HL-60 (cell line): ENCODE results near the gene KCNQ1.

Experiments used
- GABPA ChIP-seq: IDR thresholded peaks from 2 replicates; pipeline ENCODE4 v1.6.1; 2012; ENCODE audit warnings: low read depth
- POLR2AphosphoS5 ChIP-seq: IDR thresholded peaks from 2 replicates; pipeline ENCODE4 v1.6.1; 2012; ENCODE audit warnings: low read depth
- SPI1 ChIP-seq: IDR thresholded peaks from 2 replicates; pipeline ENCODE4 v1.6.1; 2012; ENCODE audit warnings: low read depth, mild to moderate bottlenecking, borderline replicate concordance
- TF ChIP-seq, protein P1 (sequence below): IDR thresholded peaks from one replicate; pipeline ENCODE4 v1.5.1; 2011; ENCODE audit warnings: low read length, control low read depth, inconsistent platforms; ENCODE audit not compliant: insufficient read depth
- TF ChIP-seq, protein P2 (sequence below): IDR thresholded peaks from 2 replicates; pipeline ENCODE4 v1.6.1; 2012; ENCODE audit warnings: low read depth; ENCODE audit not compliant: insufficient replicate concordance

DNA sequence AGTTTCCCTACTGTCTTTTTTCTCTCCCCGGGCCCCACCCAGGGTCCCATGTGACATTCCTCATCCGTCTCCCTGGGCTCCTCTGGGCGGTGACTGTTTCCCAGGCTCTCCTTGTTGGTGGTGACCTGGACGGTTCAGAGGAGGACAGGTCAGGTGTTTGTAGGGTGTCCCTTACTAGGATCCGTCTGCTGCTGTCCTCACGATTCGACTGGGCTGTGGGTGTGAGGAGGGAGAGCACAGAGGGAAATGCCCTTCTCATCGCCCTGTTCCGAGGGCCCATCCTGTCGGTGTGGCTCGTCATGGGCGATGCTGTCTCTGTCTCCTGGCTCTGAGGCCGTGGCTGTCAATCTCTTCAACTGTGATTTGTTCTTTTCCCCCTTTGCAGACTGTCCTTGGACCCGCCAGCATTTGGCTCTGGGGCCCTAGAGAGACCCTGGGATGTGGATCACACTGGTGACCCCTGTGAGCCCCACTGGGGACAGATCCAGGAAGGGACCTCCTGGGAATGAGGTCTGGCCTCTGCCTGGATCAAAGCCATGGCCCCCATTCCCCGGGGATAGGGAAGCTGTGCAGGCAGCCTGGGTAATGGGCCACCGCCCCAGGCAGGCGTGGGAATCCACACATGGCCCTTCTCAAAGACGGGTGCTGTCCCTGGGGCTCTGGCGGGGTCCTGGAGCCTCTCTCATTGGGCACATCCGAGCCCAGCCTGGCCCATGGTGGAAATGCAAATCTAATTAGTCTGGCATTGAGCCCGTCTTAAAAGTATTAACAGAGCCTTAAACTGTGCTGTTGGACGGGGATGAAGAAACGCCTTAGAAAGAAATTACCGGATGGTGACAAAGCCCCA is 301.8 kb downstream of the KCNQ1 start:
- TF ChIP-seq GABPA (no peak), POLR2AphosphoS5 (no peak), SPI1 (no peak)
- TF ChIP-seq, protein P1, sequence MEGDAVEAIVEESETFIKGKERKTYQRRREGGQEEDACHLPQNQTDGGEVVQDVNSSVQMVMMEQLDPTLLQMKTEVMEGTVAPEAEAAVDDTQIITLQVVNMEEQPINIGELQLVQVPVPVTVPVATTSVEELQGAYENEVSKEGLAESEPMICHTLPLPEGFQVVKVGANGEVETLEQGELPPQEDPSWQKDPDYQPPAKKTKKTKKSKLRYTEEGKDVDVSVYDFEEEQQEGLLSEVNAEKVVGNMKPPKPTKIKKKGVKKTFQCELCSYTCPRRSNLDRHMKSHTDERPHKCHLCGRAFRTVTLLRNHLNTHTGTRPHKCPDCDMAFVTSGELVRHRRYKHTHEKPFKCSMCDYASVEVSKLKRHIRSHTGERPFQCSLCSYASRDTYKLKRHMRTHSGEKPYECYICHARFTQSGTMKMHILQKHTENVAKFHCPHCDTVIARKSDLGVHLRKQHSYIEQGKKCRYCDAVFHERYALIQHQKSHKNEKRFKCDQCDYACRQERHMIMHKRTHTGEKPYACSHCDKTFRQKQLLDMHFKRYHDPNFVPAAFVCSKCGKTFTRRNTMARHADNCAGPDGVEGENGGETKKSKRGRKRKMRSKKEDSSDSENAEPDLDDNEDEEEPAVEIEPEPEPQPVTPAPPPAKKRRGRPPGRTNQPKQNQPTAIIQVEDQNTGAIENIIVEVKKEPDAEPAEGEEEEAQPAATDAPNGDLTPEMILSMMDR = no peak
- TF ChIP-seq, protein P2, sequence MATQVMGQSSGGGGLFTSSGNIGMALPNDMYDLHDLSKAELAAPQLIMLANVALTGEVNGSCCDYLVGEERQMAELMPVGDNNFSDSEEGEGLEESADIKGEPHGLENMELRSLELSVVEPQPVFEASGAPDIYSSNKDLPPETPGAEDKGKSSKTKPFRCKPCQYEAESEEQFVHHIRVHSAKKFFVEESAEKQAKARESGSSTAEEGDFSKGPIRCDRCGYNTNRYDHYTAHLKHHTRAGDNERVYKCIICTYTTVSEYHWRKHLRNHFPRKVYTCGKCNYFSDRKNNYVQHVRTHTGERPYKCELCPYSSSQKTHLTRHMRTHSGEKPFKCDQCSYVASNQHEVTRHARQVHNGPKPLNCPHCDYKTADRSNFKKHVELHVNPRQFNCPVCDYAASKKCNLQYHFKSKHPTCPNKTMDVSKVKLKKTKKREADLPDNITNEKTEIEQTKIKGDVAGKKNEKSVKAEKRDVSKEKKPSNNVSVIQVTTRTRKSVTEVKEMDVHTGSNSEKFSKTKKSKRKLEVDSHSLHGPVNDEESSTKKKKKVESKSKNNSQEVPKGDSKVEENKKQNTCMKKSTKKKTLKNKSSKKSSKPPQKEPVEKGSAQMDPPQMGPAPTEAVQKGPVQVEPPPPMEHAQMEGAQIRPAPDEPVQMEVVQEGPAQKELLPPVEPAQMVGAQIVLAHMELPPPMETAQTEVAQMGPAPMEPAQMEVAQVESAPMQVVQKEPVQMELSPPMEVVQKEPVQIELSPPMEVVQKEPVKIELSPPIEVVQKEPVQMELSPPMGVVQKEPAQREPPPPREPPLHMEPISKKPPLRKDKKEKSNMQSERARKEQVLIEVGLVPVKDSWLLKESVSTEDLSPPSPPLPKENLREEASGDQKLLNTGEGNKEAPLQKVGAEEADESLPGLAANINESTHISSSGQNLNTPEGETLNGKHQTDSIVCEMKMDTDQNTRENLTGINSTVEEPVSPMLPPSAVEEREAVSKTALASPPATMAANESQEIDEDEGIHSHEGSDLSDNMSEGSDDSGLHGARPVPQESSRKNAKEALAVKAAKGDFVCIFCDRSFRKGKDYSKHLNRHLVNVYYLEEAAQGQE = no peak
